Measurements from ENCODE around the gene CHPF.

CHPF gene

DNA sequence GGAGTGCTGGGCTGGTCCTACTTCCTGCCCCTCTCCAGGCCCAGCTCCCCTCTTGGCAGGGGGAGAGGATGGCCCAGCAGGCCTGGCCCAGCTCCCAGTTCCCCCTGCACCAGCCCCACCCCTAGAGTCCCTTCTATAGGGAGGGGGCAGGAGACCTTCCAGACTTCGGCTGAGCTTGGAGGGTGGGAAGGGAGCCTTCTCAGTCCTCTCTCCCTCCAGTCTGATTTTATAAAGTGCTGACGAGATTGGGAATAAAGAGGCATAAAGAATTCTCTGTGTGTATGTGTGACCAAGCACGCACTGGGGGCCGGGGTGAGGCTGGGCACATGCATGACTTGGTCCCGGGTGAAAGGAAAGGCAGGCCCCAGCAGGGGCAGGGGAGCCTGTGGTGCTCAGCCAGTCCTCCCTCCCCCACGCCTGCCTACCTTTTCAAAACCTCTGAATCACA is 5.1 kb downstream of the CHPF start:
- TF ChIP-seq GATA3 (IDR thresholded peaks at IDR 0.05; ENCODE audit: low read depth, low read length) (no peak), GATA2 (IDR thresholded peaks at IDR 0.05; ENCODE audit: low read depth, low read length) (no peak)

- TF ChIP-seq GATA2 (IDR thresholded peaks at IDR 0.05; ENCODE audit: low read depth, low read length) = no peak
- no peak for TF ChIP-seq GATA3 (IDR thresholded peaks at IDR 0.05; ENCODE audit: low read depth, low read length)
Observed at GRCh38 chr2:219537657-219538488, 5.7 kb downstream of the CHPF start.

- TF ChIP-seq GATA2 (IDR thresholded peaks at IDR 0.05; ENCODE audit: low read depth, low read length) (no peak), GATA3 (IDR thresholded peaks at IDR 0.05; ENCODE audit: low read depth, low read length) (no peak)
Observed at GRCh38 chr2:219536967-219537366, 6.6 kb downstream of the CHPF start.

GRCh38 chr2:219536425-219536824 is 7.2 kb downstream of the CHPF start:
- no peak for TF ChIP-seq GATA2 (IDR thresholded peaks at IDR 0.05; ENCODE audit: low read depth, low read length)
- no peak for TF ChIP-seq GATA3 (IDR thresholded peaks at IDR 0.05; ENCODE audit: low read depth, low read length)

- TF ChIP-seq GATA3 (IDR thresholded peaks at IDR 0.05; ENCODE audit: low read depth, low read length) (no peak), GATA2 (IDR thresholded peaks at IDR 0.05; ENCODE audit: low read depth, low read length) (no peak)
Observed at GRCh38 chr2:219533930-219534661, 9.5 kb downstream of the CHPF start.

- no peak for TF ChIP-seq GATA2 (IDR thresholded peaks at IDR 0.05; ENCODE audit: low read depth, low read length)
- TF ChIP-seq GATA3 (IDR thresholded peaks at IDR 0.05; ENCODE audit: low read depth, low read length) = no peak
Observed at GRCh38 chr2:219532378-219532649, 11.3 kb downstream of the CHPF start.

DNA sequence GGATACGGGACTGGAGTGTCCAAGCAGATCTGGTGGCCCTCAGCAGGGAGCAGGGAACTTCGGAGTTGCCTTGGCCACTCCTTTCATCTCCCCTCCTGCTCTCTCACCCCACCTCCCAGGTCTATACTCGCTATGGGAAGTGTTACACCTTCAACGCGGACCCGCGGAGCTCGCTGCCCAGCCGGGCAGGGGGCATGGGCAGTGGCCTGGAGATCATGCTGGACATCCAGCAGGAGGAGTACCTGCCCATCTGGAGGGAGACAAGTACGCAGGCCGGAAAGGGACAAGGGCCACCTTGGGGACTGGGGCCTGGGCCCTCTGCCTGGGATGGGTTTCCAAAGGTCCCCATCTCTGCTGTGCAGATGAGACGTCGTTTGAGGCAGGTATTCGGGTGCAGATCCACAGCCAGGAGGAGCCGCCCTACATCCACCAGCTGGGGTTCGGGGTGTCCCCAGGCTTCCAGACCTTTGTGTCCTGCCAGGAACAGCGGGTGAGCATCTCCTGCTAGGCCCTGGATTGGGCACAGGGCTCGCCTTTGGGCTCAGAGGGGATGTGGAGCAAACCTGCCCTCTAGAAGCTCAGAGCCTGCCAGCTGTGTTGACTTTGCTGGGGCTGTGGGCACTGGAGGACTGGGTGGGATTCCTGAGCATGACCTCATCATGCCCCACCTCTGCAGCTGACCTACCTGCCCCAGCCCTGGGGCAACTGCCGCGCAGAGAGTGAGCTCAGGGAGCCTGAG is 11.8 kb downstream of the CHPF start:
- no peak for TF ChIP-seq GATA2 (IDR thresholded peaks at IDR 0.05; ENCODE audit: low read depth, low read length)
- no peak for TF ChIP-seq GATA3 (IDR thresholded peaks at IDR 0.05; ENCODE audit: low read depth, low read length)

DNA sequence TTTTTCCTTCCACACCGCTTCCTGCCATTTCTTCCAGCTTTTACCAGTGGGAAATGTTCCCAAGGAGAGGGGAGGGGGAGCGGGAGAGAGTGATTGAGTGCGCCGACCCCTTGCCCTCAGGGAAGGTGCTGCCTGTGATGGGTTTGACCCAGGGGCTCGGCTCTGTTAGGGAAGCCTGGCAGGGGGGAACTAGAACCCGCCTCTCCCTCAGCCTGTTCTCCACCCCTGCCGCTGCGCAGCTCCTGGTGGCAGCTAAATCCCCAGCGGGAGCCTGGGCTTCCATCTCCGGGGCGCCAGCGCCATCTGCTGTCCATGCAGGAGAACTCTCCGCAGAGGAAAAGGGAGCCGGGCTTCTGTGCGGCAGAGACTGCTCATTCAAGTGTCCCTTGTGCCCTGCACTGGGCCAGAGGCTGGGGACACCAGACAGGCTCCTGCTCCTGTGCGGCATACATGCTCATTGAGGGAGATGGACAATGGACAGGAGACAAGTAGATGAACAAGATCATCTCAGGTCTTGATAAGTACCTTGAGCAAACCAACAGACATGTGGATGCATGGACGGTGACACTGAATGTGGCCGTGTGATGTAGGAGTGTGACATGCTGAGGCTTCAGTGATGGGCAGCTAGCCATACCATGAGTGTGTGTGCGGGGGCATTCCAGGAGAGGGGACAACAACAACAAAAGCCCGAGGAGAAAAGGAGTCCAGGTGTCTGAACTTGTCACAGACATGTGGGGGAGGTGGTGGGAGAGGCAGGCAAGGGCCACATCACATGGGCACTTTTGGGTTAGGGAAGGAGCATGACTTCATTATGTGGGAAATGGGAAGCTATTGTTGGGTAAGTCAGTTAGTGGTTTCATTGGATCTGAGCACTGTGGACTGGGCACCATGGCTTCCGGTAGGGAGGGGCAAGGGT is 13.3 kb downstream of the CHPF start:
- TF ChIP-seq GATA3 (IDR thresholded peaks at IDR 0.05; ENCODE audit: low read depth, low read length) = no peak
- no peak for TF ChIP-seq GATA2 (IDR thresholded peaks at IDR 0.05; ENCODE audit: low read depth, low read length)

DNA sequence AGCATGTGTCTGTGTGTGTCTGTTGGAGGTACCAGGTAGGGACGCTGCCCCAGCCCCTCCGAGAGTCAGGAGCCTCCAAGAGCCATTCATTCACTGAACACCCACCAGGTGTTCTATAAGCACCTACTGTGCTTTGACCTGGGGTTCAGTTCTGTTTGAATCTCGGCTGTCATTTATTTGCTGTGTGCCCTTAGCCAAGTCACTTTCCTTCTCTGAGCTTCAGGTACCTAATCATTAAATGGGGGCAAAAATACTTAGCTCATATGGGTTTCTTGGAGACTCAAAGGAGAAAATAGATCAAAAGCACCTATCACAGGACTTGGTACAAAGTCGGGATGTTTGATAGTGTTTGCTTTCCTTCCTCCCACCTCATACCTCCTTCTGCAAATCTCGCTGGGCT is 16.1 kb downstream of the CHPF start:
- TF ChIP-seq GATA3 (IDR thresholded peaks at IDR 0.05; ENCODE audit: low read depth, low read length) = no peak
- no peak for TF ChIP-seq GATA2 (IDR thresholded peaks at IDR 0.05; ENCODE audit: low read depth, low read length)

DNA sequence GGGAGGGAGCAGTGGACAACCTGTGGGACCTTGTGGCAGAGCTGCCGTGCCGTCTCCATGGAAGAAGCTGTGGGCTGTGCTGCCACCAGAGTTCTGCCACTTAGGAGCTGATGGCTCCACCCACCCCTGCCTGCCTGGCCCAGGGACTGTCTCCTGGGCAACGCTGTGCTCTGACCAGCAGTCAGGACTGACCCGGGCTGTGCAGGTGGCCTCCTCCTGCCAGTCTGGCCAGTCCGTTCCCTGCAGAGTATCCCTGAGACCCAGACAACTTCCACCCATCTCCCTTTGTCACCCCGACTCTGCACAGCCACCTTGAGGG is 16.6 kb downstream of the CHPF start:
- TF ChIP-seq GATA3 (IDR thresholded peaks at IDR 0.05; ENCODE audit: low read depth, low read length) (no peak), GATA2 (IDR thresholded peaks at IDR 0.05; ENCODE audit: low read depth, low read length) (no peak)

DNA sequence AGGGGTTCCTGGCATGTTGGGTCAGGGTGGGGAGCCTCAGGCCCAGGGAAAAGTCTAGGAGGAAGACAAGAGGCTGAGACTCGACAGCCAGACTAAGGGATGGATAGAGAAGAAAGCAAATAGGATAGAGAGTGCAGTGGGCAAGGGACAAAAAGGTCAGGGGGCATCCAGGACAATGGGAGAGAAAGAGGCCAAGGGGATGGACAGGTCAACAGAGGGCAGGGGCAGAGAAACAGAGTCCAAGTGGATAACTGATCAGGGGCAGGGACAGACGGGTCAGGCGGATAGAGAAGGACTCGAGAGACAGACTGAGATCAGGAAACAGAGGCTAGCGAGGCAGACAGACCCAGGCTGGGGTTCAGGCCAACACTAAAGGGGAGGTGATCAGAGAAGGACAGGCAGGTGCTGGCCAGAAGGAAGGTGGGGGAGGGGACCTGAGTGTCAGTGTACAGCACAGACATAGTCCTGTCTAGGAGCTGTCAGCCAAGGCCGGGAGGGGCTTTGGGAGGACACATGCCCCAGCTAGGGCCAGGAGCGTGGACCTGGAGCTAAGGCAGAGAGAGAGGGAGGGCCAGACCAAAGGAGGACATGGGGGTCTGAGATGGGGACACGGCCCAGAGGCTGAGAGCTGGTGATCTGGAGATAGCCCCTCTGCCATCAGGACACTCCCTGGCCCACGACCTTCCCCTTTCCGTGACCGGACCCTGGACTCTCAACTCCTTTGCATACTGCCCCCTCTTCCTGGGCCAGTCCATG is 17.1 kb downstream of the CHPF start:
- TF ChIP-seq GATA2 (IDR thresholded peaks at IDR 0.05; ENCODE audit: low read depth, low read length) (peak; percentile 87), GATA3 (IDR thresholded peaks at IDR 0.05; ENCODE audit: low read depth, low read length) (no peak)

DNA sequence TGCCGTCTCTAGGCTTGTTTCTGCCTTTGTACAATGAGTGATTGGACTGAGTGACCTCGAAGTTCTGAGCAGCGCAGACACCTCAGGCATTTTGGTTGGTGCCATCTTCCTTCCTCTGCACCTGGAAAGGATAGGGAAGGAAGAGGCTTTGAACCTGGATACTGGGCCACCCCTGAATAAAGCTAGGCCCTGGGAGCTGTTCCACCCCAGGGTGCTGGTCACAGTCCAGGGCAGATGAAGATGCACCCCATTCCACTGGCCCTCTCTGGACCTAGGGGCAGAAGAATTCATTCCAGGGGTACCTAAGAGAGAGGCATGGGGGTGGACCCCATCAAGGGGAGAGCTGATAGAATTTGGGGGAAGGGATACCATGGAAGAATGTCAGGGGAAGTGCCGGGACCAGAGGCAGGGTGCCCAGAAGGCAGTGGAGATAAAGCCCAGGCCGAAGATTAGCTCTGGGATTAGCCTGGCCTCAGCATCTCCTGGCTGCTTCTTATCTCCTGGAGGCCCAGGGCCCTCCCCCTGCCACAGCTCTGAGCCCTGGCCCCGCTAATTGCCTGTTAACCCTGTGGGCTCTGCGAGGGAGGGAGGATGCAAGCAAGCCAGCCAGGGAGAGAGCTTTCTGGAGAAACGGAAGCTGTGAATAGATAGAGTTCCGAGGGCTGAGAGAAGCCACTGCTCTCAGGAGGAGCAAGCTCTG is 17.9 kb downstream of the CHPF start:
- TF ChIP-seq GATA2 (IDR thresholded peaks at IDR 0.05; ENCODE audit: low read depth, low read length) (peak; percentile 98), GATA3 (IDR thresholded peaks at IDR 0.05; ENCODE audit: low read depth, low read length) (no peak)

Measured in SH-SY5Y (cell line).